Hepatocyte (in vitro differentiated cells): ENCODE measurements around the gene SCN3A. TPM values are rescaled to one million over a fixed set of nuclear protein-coding genes. Genes with fewer than 3 reads are reported as not detected.

ENCODE experiments used
- DNase-seq: peaks from one replicate; pipeline ENCODE4 v3.0.0-alpha.2; 2016; ENCODE audit warnings: low spot score
- H2AFZ ChIP-seq: fragments of 200-600 bp; sonication (generic); 2 replicates; pipeline ENCODE4 v1.6.0; 2016; ENCODE audit warnings: antibody characterized with exemption, mild to moderate bottlenecking
- H3K27ac ChIP-seq: fragments of 200-600 bp; sonication (generic); 2 replicates; pipeline ENCODE4 v1.5.1; 2016; ENCODE audit warnings: mild to moderate bottlenecking
- H3K27me3 ChIP-seq: fragments of 200-600 bp; sonication (generic); 2 replicates; pipeline ENCODE4 v1.6.1; 2016
- H3K36me3 ChIP-seq: fragments of 200-600 bp; sonication (generic); replicated peaks from 2 replicates; pipeline ENCODE4 v1.5.1; 2016; ENCODE audit warnings: low read depth; ENCODE audit not compliant: insufficient read depth
- H3K4me1 ChIP-seq: fragments of 200-600 bp; sonication (generic); 2 replicates; pipeline ENCODE4 v1.5.1; 2016; ENCODE audit warnings: mild to moderate bottlenecking, moderate library complexity; ENCODE audit not compliant: insufficient read depth
- H3K4me2 ChIP-seq: fragments of 200-600 bp; sonication (generic); 2 replicates; pipeline ENCODE4 v1.6.0; 2016
- H3K4me3 ChIP-seq: fragments of 200-600 bp; sonication (generic); 2 replicates; pipeline ENCODE4 v1.5.1; 2016; ENCODE audit warnings: mild to moderate bottlenecking
- H3K79me2 ChIP-seq: fragments of 200-600 bp; sonication (generic); 2 replicates; pipeline ENCODE4 v1.6.0; 2017; ENCODE audit warnings: mild to moderate bottlenecking
- H3K9me2 ChIP-seq: fragments of 200-600 bp; sonication (generic); replicated peaks from 2 replicates; pipeline ENCODE4 v1.6.0; 2017; ENCODE audit warnings: mild to moderate bottlenecking; ENCODE audit not compliant: insufficient read depth
- H3K9me3 ChIP-seq: fragments of 200-600 bp; sonication (generic); 2 replicates; pipeline ENCODE4 v1.5.1; 2016; ENCODE audit warnings: low read depth, mild to moderate bottlenecking
- H4K20me1 ChIP-seq: fragments of 200-600 bp; sonication (generic); 2 replicates; pipeline ENCODE4 v1.6.0; 2016; ENCODE audit warnings: mild to moderate bottlenecking; ENCODE audit not compliant: insufficient read depth, poor library complexity, severe bottlenecking
- EZH2 ChIP-seq: fragments of 200-600 bp; sonication (generic); IDR thresholded peaks from 2 replicates; pipeline ENCODE4 v1.6.1; 2016; ENCODE audit warnings: antibody characterized with exemption, mild to moderate bottlenecking, borderline replicate concordance
- EZH2phosphoT487 ChIP-seq: fragments of 200-600 bp; sonication (generic); IDR thresholded peaks from one replicate; pipeline ENCODE4 v1.6.1; 2018; ENCODE audit warnings: antibody characterized with exemption, mild to moderate bottlenecking, low read depth, moderate library complexity; ENCODE audit not compliant: unreplicated experiment, severe bottlenecking
- WGBS: methylation state at CpG from one replicate; pipeline ENCODE4 v1.1.6; 2016; ENCODE audit warnings: low lambda C conversion rate; ENCODE audit errors: missing lambda C conversion rate; 5-methylcytosine and 5-hydroxymethylcytosine counted together
- polyA plus RNA-seq: library from polyadenylated mRNA; unstranded; fragments of >200 nt; fragmentation: Nextera tagmentation; extraction: Ambion mirVana; gene quantifications from 2 replicates; pipeline ENCODE4 v1.2.1, GENCODE V29; 2016
- total RNA-seq: library from RNA; depleted of rRNA; stranded (reverse); fragments of >200 nt; gene quantifications from 2 replicates; pipeline ENCODE4 v1.2.3, GENCODE V29; 2014
- TF ChIP-seq, protein P1 (sequence below): fragments of 200-600 bp; sonication (generic); IDR thresholded peaks from 2 replicates; pipeline ENCODE4 v1.5.1; 2016; ENCODE audit warnings: antibody characterized with exemption, mild to moderate bottlenecking; ENCODE audit not compliant: poor library complexity

Gene SCN3A
- total RNA-seq (13.2 and 14.5 TPM in 2 replicates), polyA plus RNA-seq (2.4 and 3.0 TPM in 2 replicates)

DNA sequence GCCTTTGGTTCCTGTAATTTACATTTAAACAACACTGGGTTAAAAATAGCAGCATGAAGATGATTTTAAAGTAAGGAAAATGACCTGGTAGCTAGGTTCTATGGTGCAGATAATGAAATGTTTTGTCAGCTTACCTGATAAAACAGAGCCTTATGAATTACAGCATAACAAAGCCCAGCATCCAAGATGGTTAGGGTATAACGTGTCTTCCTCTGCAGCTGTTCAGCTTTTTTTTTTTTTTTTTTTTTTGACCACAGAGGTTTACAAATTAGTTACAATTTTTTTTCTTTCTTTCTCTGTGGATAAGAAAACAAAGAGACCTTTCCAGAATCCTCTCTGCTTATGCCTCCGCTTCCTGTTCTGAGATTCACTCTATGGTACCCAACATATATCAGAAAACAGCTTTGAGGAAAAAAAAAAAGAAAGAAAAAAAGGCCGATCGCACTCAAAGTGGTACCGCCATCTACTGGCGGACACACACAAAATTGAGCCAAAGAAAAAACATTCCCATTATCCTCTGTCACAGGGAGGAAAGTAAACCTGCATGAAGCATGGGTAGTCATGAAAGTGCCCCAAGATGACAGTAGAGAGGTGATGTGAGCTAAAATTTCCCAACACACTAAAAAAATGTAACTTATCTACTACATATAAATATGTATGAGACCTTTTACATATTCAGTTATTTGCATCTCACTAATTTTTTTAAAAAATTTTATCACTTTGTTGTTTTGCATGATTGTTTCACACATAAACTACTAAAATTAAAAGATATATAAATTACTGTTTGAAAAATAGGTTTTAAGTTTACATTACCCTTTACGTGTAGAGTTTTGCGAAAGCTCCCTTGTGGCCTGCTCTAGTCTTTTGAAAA lies at the start of gene SCN3A:
SCN3A (minus strand) TSS at position 362 of the 871 bp plus-strand sequence. CDS start 27,656 bp downstream, outside the sequence.
- no peaks in the 10 kb centered on the region for H3K9me2 ChIP-seq
- H3K4me3 ChIP-seq, result no peak within 1 kb of the TSS
- H3K4me1 ChIP-seq, result no peaks in the 10 kb centered on the region
- no peaks in the 10 kb centered on the region for H3K79me2 ChIP-seq
- no peaks in the 10 kb centered on the region for H3K36me3 ChIP-seq
- peak within 1 kb of the TSS; percentile 35 for H3K4me2 ChIP-seq
- H3K27me3 ChIP-seq, result no peaks in the 10 kb centered on the region
- no peaks in the 10 kb centered on the region for H4K20me1 ChIP-seq
- peak within 1 kb of the TSS; percentile 11 for H2AFZ ChIP-seq
- DNase-seq, result peak; percentile 64
- H3K9me3 ChIP-seq, result no peaks in the 10 kb centered on the region
- H3K27ac ChIP-seq, result no peak within 1 kb of the TSS
- 20% methylated on average over 8 of the region's 8 CpGs for WGBS
- TF ChIP-seq EZH2phosphoT487, result no peak
- TF ChIP-seq, protein P1, sequence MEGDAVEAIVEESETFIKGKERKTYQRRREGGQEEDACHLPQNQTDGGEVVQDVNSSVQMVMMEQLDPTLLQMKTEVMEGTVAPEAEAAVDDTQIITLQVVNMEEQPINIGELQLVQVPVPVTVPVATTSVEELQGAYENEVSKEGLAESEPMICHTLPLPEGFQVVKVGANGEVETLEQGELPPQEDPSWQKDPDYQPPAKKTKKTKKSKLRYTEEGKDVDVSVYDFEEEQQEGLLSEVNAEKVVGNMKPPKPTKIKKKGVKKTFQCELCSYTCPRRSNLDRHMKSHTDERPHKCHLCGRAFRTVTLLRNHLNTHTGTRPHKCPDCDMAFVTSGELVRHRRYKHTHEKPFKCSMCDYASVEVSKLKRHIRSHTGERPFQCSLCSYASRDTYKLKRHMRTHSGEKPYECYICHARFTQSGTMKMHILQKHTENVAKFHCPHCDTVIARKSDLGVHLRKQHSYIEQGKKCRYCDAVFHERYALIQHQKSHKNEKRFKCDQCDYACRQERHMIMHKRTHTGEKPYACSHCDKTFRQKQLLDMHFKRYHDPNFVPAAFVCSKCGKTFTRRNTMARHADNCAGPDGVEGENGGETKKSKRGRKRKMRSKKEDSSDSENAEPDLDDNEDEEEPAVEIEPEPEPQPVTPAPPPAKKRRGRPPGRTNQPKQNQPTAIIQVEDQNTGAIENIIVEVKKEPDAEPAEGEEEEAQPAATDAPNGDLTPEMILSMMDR, result peak; percentile 83

DNA sequence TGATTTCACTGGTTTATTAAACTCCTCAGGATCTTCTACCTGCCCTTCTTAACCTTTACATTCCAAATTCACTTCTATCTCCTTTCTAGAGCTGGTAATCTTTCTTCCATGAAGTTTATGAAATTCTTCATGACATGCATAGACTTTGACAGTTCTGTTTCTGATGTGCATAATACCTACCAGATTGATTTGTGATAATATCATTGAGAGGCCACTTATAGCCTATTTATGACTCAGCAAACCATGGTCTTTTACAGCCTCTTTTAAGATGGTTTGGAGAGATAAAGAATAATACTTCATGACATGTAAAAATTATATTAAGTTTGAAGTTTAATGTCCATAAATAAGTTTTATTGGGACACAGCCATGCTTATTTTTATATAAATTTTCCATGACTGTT lies 49.3 kb upstream of the SCN3A start:
- Histone ChIP-seq H3K9me3 (no peaks in the 10 kb centered on the region), H3K79me2 (no peaks in the 10 kb centered on the region), H3K9me2 (no peaks in the 10 kb centered on the region), H3K27ac (no peak overlapping the region), H3K27me3 (no peaks in the 10 kb centered on the region), H4K20me1 (no peaks in the 10 kb centered on the region), H3K4me2 (no peak overlapping the region), H3K36me3 (no peaks in the 10 kb centered on the region), H2AFZ (no peak overlapping the region), H3K4me3 (no peak overlapping the region), H3K4me1 (no peaks in the 10 kb centered on the region)
- TF ChIP-seq, protein P1, result no peak
- no peak for TF ChIP-seq EZH2
- DNase-seq, result no peak

DNA sequence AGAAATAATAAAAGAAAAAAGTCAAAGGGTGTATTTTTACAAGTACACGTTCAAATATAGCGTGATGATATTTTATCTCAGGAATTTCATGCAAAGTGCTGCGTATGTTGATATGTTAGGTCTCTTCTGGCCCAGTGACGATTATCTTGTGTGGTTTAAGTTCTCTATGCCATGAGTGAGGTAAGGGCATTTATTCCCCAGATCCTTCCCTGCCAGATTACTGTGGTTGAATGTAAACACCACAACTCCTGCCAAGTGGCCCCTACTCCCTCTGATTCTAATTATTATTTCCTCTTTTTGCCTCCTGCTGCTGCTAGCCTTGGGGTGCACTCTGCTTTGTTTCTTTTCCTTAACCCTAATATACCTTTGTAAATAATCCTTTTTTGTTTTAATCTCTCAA lies 47.5 kb upstream of the SCN3A start:
- Histone ChIP-seq H3K4me2 (no peak overlapping the region), H2AFZ (no peak overlapping the region), H3K9me3 (no peaks in the 10 kb centered on the region), H3K27me3 (no peaks in the 10 kb centered on the region), H3K4me1 (no peaks in the 10 kb centered on the region), H3K27ac (no peak overlapping the region), H3K79me2 (no peaks in the 10 kb centered on the region), H3K4me3 (no peak overlapping the region), H3K9me2 (no peaks in the 10 kb centered on the region), H4K20me1 (no peaks in the 10 kb centered on the region), H3K36me3 (no peaks in the 10 kb centered on the region)
- no peak for DNase-seq
- TF ChIP-seq, protein P1, result no peak
- TF ChIP-seq EZH2phosphoT487 (no peak), EZH2 (no peak)
- WGBS, result 86% methylated on average over 4 of the region's 4 CpGs
